ENCODE results near the gene HEMGN. TPM values are rescaled to one million over a fixed set of nuclear protein-coding genes. Genes with fewer than 3 reads are reported as not detected.
A peak's percentile ranks its signal among the peaks of the same experiment; 100 is the strongest.

HEMGN gene, protein sequence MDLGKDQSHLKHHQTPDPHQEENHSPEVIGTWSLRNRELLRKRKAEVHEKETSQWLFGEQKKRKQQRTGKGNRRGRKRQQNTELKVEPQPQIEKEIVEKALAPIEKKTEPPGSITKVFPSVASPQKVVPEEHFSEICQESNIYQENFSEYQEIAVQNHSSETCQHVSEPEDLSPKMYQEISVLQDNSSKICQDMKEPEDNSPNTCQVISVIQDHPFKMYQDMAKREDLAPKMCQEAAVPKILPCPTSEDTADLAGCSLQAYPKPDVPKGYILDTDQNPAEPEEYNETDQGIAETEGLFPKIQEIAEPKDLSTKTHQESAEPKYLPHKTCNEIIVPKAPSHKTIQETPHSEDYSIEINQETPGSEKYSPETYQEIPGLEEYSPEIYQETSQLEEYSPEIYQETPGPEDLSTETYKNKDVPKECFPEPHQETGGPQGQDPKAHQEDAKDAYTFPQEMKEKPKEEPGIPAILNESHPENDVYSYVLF
- not detected in 2 replicates for total RNA-seq (2012; rRNA removed)
- polyA plus RNA-seq (2012; rRNA removed) = not detected in 2 replicates
- polyA plus RNA-seq (2012; cell fraction: cytosol; rRNA removed) = not detected in 2 replicates
- not detected in 2 replicates for polyA plus RNA-seq (2012; cell fraction: nucleus; rRNA removed; ENCODE audit: low replicate concordance)
- not detected for Bru-seq, nascent RNA
- percentile 8 among the genes with signal in this experiment for BruChase-seq, experiment 1, labeled RNA remaining after a 6-hour chase
- percentile 5 among the genes with signal in this experiment for BruChase-seq, experiment 2, labeled RNA remaining after a 2-hour chase
- long read RNA-seq = 0 reads

DNA sequence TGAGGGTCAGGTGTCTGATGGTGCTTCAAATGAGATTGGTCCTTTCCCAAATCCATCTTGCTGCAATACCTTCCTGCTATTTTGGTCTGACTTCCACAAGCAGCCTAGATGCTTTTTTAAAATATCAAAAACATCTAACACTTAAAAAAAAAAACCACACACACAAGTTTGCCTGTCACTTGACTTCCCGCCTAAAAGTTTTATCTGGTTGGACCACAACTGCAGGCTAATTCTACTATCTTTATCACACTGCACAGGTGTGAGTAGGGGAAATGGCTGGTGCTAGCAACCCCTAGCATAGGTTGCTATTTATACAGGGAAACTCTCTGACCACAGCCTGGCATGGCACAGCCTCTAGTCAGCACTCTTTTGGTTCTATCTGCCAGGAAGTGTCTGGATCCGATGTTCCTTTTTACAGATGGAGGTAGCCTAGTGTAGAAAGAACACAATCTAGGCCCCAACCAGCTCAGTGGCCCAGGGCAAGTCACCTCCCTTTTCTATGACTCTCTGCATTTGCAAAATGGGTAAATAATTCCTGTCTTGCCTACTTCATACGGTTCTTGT is at the start of gene HEMGN:
HEMGN (minus strand) TSS at position 92 of the 564 bp plus-strand sequence; CDS start at position 56, 36 bp downstream.
- Histone ChIP-seq H3K27ac (ENCODE audit: insufficient read depth, low read length) (no peak within 1 kb of the TSS), H3K36me3 (ENCODE audit: control insufficient read depth, insufficient read depth, low read length) (no peaks in the 10 kb centered on the region), H3K23ac (ENCODE audit: low read depth, low read length) (no peak within 1 kb of the TSS), H3K9ac (ENCODE audit: low read depth, low read length) (no peak within 1 kb of the TSS), H2AK5ac (ENCODE audit: low read depth, low read length) (no peak within 1 kb of the TSS), H3K4me2 (ENCODE audit: low read depth, low read length) (no peak within 1 kb of the TSS), H3K4me1 (ENCODE audit: control insufficient read depth, insufficient read depth, low read length) (no peaks in the 10 kb centered on the region), H3K9me1 (ENCODE audit: insufficient read depth, low read length) (no peaks in the 10 kb centered on the region), H3K79me1 (ENCODE audit: low read depth in 1 of 2, low read length in 2 of 2) (no peaks in the 10 kb centered on the region), H3K14ac (replicated peaks; ENCODE audit: low read depth, low read length) (no peak within 1 kb of the TSS), H2BK120ac (ENCODE audit: low read depth, low read length) (no peak within 1 kb of the TSS), H2AFZ (replicated peaks; ENCODE audit: low read length, poor library complexity) (no peak within 1 kb of the TSS), H3K56ac (ENCODE audit: extremely low read depth, insufficient read depth, low read length) (no peak within 1 kb of the TSS), H4K8ac (ENCODE audit: low read depth in 2 of 2, low read length in 2 of 2) (no peak within 1 kb of the TSS), H4K5ac (ENCODE audit: low read depth, low read length) (no peak within 1 kb of the TSS), H3K18ac (ENCODE audit: low read depth, low read length) (no peak within 1 kb of the TSS), H3K27me3 (ENCODE audit: control insufficient read depth, insufficient read depth, low read length) (peaks cover 64% of the 10 kb centered on the region), H4K20me1 (ENCODE audit: insufficient read depth, low read length) (no peaks in the 10 kb centered on the region), H2AK9ac (replicated peaks; ENCODE audit: low read depth, low read length, poor library complexity) (no peak within 1 kb of the TSS), H4K91ac (ENCODE audit: insufficient read depth, low read depth, low read length) (no peak within 1 kb of the TSS), H2BK20ac (ENCODE audit: low read depth, low read length) (no peak within 1 kb of the TSS), H2BK5ac (ENCODE audit: low read depth, low read length, poor library complexity, severe bottlenecking) (no peak within 1 kb of the TSS), H3K4ac (ENCODE audit: low read depth, low read length) (no peak within 1 kb of the TSS), H3K9me3 (ENCODE audit: control insufficient read depth, insufficient read depth, low read length) (no peaks in the 10 kb centered on the region), H2BK15ac (ENCODE audit: low read depth, low read length) (no peak within 1 kb of the TSS), H3K4me3 (ENCODE audit: insufficient read depth, low read depth, low read length) (no peak within 1 kb of the TSS)
- intact Hi-C loops (cut with micrococcal nuclease) (loop anchor here (5.0 kb wide), 1 partner anchor 34 kb away; no protein-coding TSS in a partner anchor), dilution Hi-C loops (cut with HindIII; ENCODE audit: low sequenced_read_pairs, unreplicated experiment) (no loop called here), in situ Hi-C loops (cut with MboI; ENCODE audit: low sequenced_read_pairs) (no loop called here)
- ATAC-seq (ENCODE audit: low read depth) (no peak), DNase-seq (no peak)
- ChIA-PET CTCF (no interaction called here), POLR2A (ENCODE audit: unreplicated experiment) (interaction anchor here (0.6 kb wide), 1 partner anchor 19 kb away, joined by 6 read pairs; no protein-coding TSS in a partner anchor)
- BruUV-seq (replicated peaks) = no TSS peak
- TF ChIP-seq, protein P1, sequence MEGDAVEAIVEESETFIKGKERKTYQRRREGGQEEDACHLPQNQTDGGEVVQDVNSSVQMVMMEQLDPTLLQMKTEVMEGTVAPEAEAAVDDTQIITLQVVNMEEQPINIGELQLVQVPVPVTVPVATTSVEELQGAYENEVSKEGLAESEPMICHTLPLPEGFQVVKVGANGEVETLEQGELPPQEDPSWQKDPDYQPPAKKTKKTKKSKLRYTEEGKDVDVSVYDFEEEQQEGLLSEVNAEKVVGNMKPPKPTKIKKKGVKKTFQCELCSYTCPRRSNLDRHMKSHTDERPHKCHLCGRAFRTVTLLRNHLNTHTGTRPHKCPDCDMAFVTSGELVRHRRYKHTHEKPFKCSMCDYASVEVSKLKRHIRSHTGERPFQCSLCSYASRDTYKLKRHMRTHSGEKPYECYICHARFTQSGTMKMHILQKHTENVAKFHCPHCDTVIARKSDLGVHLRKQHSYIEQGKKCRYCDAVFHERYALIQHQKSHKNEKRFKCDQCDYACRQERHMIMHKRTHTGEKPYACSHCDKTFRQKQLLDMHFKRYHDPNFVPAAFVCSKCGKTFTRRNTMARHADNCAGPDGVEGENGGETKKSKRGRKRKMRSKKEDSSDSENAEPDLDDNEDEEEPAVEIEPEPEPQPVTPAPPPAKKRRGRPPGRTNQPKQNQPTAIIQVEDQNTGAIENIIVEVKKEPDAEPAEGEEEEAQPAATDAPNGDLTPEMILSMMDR (conservative IDR thresholded peaks at IDR 0.05; ENCODE audit: low read depth, low read length) = no peak
- no peak for TF ChIP-seq NFE2L2 (IDR thresholded peaks at IDR 0.05; ENCODE audit: low read depth, low read length)
- no peak for TF ChIP-seq CEBPB (IDR thresholded peaks at IDR 0.05; ENCODE audit: low read depth, low read length)
- TF ChIP-seq RFX5 (IDR thresholded peaks at IDR 0.05; ENCODE audit: low read depth, low read length) = no peak
- TF ChIP-seq BHLHE40 (IDR thresholded peaks at IDR 0.05; ENCODE audit: low read depth, low read length) = no peak
- no peak for TF ChIP-seq MAZ (IDR thresholded peaks at IDR 0.05; ENCODE audit: borderline replicate concordance, low read depth, low read length)
- TF ChIP-seq RAD21 (IDR thresholded peaks at IDR 0.05; ENCODE audit: low read length) = no peak
- WGBS, 2 experiments (ENCODE audit: extremely low coverage in 2 of 2, insufficient read length in 1 of 2) = no CpG with 5 or more reads among the region's 3 CpGs
